GM19395 (cell line): ENCODE data around the gene ING2.
"Not testable (repeated sequence)": the region's sequence is repeated elsewhere in the genome, so short reads cannot be mapped to it uniquely, and the experiment has no call there.

Experiments used
- ATAC-seq: cut with Tn5 transposase; IDR thresholded peaks from one replicate; pipeline ENCODE4 v1.9.1; 2021; ENCODE audit warnings: mild to moderate bottlenecking, moderate library complexity; ENCODE audit not compliant: unreplicated experiment

Gene ING2

GRCh38 chr4:183544109-183544508 lies 39.3 kb downstream of the ING2 start:
- ATAC-seq, result no peak

- no peak for ATAC-seq
Measured at GRCh38 chr4:183546376-183546775, 41.5 kb downstream of the ING2 start.

GRCh38 chr4:183548306-183548705 lies 43.4 kb downstream of the ING2 start:
- no peak for ATAC-seq

- no peak for ATAC-seq
Measured at GRCh38 chr4:183550345-183551093, 45.7 kb downstream of the ING2 start.

GRCh38 chr4:183552274-183553146 lies 47.7 kb downstream of the ING2 start:
- ATAC-seq, result no peak

GRCh38 chr4:183553147-183553478 lies 48.3 kb downstream of the ING2 start:
- not testable (repeated sequence) for ATAC-seq

- no peak for ATAC-seq
Measured at GRCh38 chr4:183553601-183554345, 48.9 kb downstream of the ING2 start.

- no peak for ATAC-seq
Measured at GRCh38 chr4:183554346-183554686, 49.5 kb downstream of the ING2 start.

GRCh38 chr4:183554878-183555585 lies 50.2 kb downstream of the ING2 start:
- no peak for ATAC-seq

GRCh38 chr4:183556947-183557346 lies 52.1 kb downstream of the ING2 start:
- ATAC-seq, result no peak

- no peak for ATAC-seq
Measured at GRCh38 chr4:183557611-183558010, 52.8 kb downstream of the ING2 start.

GRCh38 chr4:183558873-183559272 lies 54.0 kb downstream of the ING2 start:
- no peak for ATAC-seq

- ATAC-seq, result no peak
Measured at GRCh38 chr4:183561905-183562304, 57.0 kb downstream of the ING2 start.
